PC-9 (cell line): ENCODE results near the gene EIF2S2. TPM values are rescaled to one million over a fixed set of nuclear protein-coding genes. Genes with fewer than 3 reads are reported as not detected.

Source experiments
- BruUV-seq: library from RNA; stranded (reverse); fragments of 400-500 nt; replicated peaks from 2 replicates; lab custom pipeline; 2021; lab: Mats Ljungman, UMichigan
- CTCF ChIA-PET: fragments of 300-600 bp; sonication (Branson Sonifier 250); formaldehyde crosslinking; loops from one replicate; lab custom pipeline; 2022; ENCODE audit warnings: antibody characterized with exemption; lab: Charles Lee
- POLR2A ChIA-PET: fragments of 300-600 bp; sonication (Branson Sonifier 250); formaldehyde crosslinking; loops from one replicate; lab custom pipeline; 2022; ENCODE audit warnings: antibody characterized with exemption; ENCODE audit not compliant: unreplicated experiment; lab: Charles Lee
- DNase-seq, 2 experiments: peaks; one replicate each; pipeline versions ENCODE4 v3.0.0 to v3.0.0-alpha.2; 2015 to 2022; ENCODE audit warnings: mixed read lengths in 1 of 2
- H2AFZ ChIP-seq: fragments of 200-600 bp; sonication (generic); 2 replicates; pipeline ENCODE4 v1.8.1; 2017; ENCODE audit warnings: antibody characterized with exemption
- H3F3A ChIP-seq: fragments of 200-600 bp; sonication (generic); 2 replicates; pipeline ENCODE4 v1.8.1; 2017; ENCODE audit warnings: antibody characterized with exemption, mild to moderate bottlenecking, low read depth; ENCODE audit not compliant: insufficient read depth
- H3K27ac ChIP-seq: fragments of 200-600 bp; sonication (generic); 2 replicates; pipeline ENCODE4 v1.6.1; 2016; ENCODE audit warnings: mixed run types
- H3K27me3 ChIP-seq: fragments of 200-600 bp; sonication (generic); 2 replicates; pipeline ENCODE4 v1.6.1; 2016; ENCODE audit warnings: low read depth, mixed run types; ENCODE audit not compliant: insufficient read depth
- H3K36me3 ChIP-seq: fragments of 200-600 bp; sonication (generic); 2 replicates; pipeline ENCODE4 v1.6.1; 2016; ENCODE audit warnings: low read depth, mixed run types
- H3K4me1 ChIP-seq: fragments of 200-600 bp; sonication (generic); replicated peaks from 2 replicates; pipeline ENCODE4 v1.6.1; 2016; ENCODE audit warnings: mixed run types; ENCODE audit not compliant: insufficient read depth
- H3K4me2 ChIP-seq: fragments of 200-600 bp; sonication (generic); 2 replicates; pipeline ENCODE4 v1.6.1; 2017; ENCODE audit warnings: mixed run types
- H3K4me3 ChIP-seq: fragments of 200-600 bp; sonication (generic); 2 replicates; pipeline ENCODE4 v1.6.1; 2016; ENCODE audit warnings: mixed run types
- H3K79me2 ChIP-seq: fragments of 200-600 bp; sonication (generic); 2 replicates; pipeline ENCODE4 v1.6.1; 2017; ENCODE audit warnings: low read depth, mixed run types
- H3K9me2 ChIP-seq: fragments of 200-600 bp; sonication (generic); 2 replicates; pipeline ENCODE4 v1.8.1; 2017; ENCODE audit warnings: mild to moderate bottlenecking; ENCODE audit not compliant: insufficient read depth
- H3K9me3 ChIP-seq: fragments of 200-600 bp; sonication (generic); 2 replicates; pipeline ENCODE4 v1.8.1; 2016; ENCODE audit warnings: low read depth; ENCODE audit not compliant: insufficient read depth
- H4K20me1 ChIP-seq: fragments of 200-600 bp; sonication (generic); 2 replicates; pipeline ENCODE4 v1.8.1; 2017; ENCODE audit not compliant: insufficient read depth
- EZH2 ChIP-seq: fragments of 200-600 bp; sonication (generic); IDR thresholded peaks from 2 replicates; pipeline ENCODE4 v1.8.0; 2017; ENCODE audit warnings: antibody characterized with exemption, low read depth
- intact Hi-C: fragments of 100-400 bp; cut with micrococcal nuclease; formaldehyde crosslinking; loops from one replicate; pipeline ENCODE4 v1.10.0; 2022; ENCODE audit not compliant: unreplicated experiment
- total RNA-seq: library from RNA; stranded (reverse); gene quantifications from 2 replicates; pipeline ENCODE4 v1.2.3, GENCODE V29; 2021
- TF ChIP-seq, protein P1 (sequence below): fragments of 200-600 bp; sonication (generic); conservative IDR thresholded peaks from 2 replicates; pipeline ENCODE4 v1.6.1; 2017; ENCODE audit warnings: mixed run types, antibody characterized with exemption, mild to moderate bottlenecking, moderate library complexity

EIF2S2 gene
- total RNA-seq, 1 experiment from 2014 or later: 162 TPM

DNA sequence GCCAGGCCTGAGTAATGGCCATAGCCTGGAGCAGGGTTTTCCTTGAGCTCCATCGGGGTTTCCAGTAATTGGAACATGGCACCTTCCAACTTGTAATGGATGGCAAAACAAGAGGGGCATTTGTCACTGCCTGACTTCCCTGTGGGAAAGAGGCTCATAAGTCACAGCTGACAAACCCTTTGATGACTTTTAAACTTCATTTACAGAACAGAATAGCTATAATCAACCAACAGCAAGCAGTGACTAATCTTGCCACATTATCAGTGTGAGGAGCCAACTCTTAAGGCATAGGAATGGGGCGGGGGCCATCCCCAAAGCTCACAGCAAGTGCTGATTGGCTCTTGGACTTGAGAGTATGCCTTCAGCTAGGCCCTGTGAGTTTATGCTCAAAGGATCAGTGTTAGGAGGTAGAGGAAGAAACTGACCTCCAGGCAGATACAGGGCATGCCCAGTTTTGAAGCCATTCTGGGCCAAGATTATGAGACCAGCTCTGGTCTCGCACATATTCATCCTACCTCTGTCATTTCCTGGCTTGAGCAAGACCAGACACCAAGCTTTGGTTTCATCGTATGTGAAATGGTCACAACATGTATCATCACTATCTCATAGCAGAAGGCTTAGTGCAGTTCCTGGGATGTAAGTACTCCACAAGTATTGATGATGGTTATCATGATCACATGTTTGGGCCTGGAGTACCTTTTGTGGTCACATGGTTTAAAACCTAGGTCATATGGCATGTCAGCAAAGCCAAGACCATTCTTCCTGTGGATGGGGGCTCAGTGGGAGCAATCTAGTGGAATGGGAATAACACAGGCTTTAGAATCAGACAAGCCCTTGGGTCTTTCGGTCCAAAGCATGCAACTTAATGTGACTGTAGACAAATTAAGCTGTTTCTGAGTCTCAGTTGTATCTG lies 49.2 kb downstream of the EIF2S2 start:
- H3K9me3 ChIP-seq: no peaks in the 10 kb centered on the region
- BruUV-seq: no TSS peak
- peaks cover 30% of the 10 kb centered on the region for H3K79me2 ChIP-seq
- DNase-seq: no peak
- no peak overlapping the region for H3K4me2 ChIP-seq
- TF ChIP-seq, protein P1, sequence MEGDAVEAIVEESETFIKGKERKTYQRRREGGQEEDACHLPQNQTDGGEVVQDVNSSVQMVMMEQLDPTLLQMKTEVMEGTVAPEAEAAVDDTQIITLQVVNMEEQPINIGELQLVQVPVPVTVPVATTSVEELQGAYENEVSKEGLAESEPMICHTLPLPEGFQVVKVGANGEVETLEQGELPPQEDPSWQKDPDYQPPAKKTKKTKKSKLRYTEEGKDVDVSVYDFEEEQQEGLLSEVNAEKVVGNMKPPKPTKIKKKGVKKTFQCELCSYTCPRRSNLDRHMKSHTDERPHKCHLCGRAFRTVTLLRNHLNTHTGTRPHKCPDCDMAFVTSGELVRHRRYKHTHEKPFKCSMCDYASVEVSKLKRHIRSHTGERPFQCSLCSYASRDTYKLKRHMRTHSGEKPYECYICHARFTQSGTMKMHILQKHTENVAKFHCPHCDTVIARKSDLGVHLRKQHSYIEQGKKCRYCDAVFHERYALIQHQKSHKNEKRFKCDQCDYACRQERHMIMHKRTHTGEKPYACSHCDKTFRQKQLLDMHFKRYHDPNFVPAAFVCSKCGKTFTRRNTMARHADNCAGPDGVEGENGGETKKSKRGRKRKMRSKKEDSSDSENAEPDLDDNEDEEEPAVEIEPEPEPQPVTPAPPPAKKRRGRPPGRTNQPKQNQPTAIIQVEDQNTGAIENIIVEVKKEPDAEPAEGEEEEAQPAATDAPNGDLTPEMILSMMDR: no peak
- TF ChIP-seq EZH2: no peak
- no peak overlapping the region for H3K4me3 ChIP-seq
- ChIA-PET CTCF (no interaction called here), POLR2A (no interaction called here)
- H3K4me1 ChIP-seq: no peaks in the 10 kb centered on the region
- H3K27ac ChIP-seq: no peak overlapping the region
- no peaks in the 10 kb centered on the region for H3K9me2 ChIP-seq
- H2AFZ ChIP-seq: no peak overlapping the region
- peaks cover 6% of the 10 kb centered on the region; the same call in 1 of the 2 replicates for H3K36me3 ChIP-seq
- H3F3A ChIP-seq: 0 out of 2 replicates have a peak, but pooled peaks cover 7% of the 10 kb centered on the region
- no peaks in the 10 kb centered on the region for H3K27me3 ChIP-seq
- intact Hi-C loops: loop anchor here (10.0 kb wide), 1 partner anchor 248 kb away; the partner anchor contains the start of gene CHMP4B
- peaks cover 40% of the 10 kb centered on the region for H4K20me1 ChIP-seq

DNA sequence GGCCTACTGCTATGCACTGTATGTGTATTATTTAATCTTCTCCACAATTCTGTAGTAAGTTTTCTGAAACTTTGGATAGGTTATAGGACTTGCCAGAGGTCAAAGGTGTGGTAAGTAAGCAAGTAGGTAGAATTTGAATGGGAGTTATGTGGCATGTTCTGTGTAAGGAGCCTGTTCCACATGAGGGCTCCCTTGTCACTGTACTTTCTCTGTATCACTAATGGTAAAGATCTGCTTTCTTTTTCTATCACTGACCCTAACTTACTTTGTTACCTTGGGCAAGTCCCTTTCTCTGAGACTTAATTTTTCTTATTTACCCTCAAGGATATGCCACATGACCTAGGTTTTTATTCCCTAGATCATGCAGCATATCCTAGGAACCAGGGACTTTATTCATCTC lies 50.3 kb downstream of the EIF2S2 start:
- Histone ChIP-seq H3K79me2 (peaks cover 32% of the 10 kb centered on the region), H3K27me3 (no peaks in the 10 kb centered on the region), H3K4me3 (no peak overlapping the region), H3K9me3 (no peaks in the 10 kb centered on the region), H3K27ac (no peak overlapping the region), H4K20me1 (peaks cover 44% of the 10 kb centered on the region), H3K4me1 (no peaks in the 10 kb centered on the region), H3K36me3 (peaks cover 6% of the 10 kb centered on the region; the same call in 1 of the 2 replicates), H2AFZ (no peak overlapping the region), H3F3A (0 out of 2 replicates have a peak, but pooled peaks cover 7% of the 10 kb centered on the region), H3K4me2 (no peak overlapping the region), H3K9me2 (no peaks in the 10 kb centered on the region)
- intact Hi-C loops: loop anchor here (10.0 kb wide), 1 partner anchor 247 kb away; the partner anchor contains the start of gene CHMP4B
- ChIA-PET POLR2A (no interaction called here), CTCF (no interaction called here)
- DNase-seq: no peak
- no peak for TF ChIP-seq EZH2
- TF ChIP-seq, protein P1: no peak
- no TSS peak for BruUV-seq

DNA sequence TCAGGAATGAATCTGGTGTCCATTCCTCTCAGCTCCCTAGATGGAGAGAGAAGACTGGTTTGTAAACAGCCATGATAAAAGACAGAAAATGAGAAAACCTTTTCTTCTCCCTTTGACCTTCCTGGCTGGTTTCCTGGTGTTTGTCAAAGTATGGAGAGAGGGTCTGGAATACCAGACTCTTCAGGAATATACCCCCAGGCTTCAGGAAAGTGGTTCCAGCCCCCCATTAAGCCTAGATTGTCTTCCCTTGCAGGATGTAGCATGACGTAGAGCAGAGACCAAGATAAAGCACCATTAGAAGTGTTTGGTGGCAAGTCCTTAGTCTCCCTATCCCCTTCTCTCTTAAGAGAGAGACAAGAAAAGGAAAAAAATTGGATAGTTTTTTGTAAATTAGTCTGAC lies 51.1 kb downstream of the EIF2S2 start:
- POLR2A ChIA-PET: no interaction called here
- H3K79me2 ChIP-seq: peaks cover 38% of the 10 kb centered on the region
- H3K9me3 ChIP-seq: no peaks in the 10 kb centered on the region
- no peak overlapping the region for H3K27ac ChIP-seq
- H3K4me3 ChIP-seq: no peak overlapping the region
- no peak for DNase-seq
- no peaks in the 10 kb centered on the region for H3K27me3 ChIP-seq
- H3F3A ChIP-seq: 0 out of 2 replicates have a peak, but pooled peaks cover 7% of the 10 kb centered on the region
- no TSS peak for BruUV-seq
- intact Hi-C loops: loop anchor here (10.0 kb wide), 1 partner anchor 246 kb away; the partner anchor contains the start of gene CHMP4B
- CTCF ChIA-PET: interaction anchor here (0.5 kb wide), 1 partner anchor 577 kb away, joined by 4 read pairs; no protein-coding TSS in a partner anchor
- no peaks in the 10 kb centered on the region for H3K4me1 ChIP-seq
- H4K20me1 ChIP-seq: peaks cover 51% of the 10 kb centered on the region
- peaks cover 6% of the 10 kb centered on the region; the same call in 1 of the 2 replicates for H3K36me3 ChIP-seq
- no peak for TF ChIP-seq EZH2
- TF ChIP-seq, protein P1: no peak
- H3K4me2 ChIP-seq: no peak overlapping the region
- no peak overlapping the region for H2AFZ ChIP-seq
- H3K9me2 ChIP-seq: no peaks in the 10 kb centered on the region
